ENCODE measurements around the gene GANC. TPM values are rescaled to one million over a fixed set of nuclear protein-coding genes. Genes with fewer than 3 reads are reported as not detected.

GANC gene
- total RNA-seq, 1 experiment from 2014 or later, result 18.5 TPM

DNA sequence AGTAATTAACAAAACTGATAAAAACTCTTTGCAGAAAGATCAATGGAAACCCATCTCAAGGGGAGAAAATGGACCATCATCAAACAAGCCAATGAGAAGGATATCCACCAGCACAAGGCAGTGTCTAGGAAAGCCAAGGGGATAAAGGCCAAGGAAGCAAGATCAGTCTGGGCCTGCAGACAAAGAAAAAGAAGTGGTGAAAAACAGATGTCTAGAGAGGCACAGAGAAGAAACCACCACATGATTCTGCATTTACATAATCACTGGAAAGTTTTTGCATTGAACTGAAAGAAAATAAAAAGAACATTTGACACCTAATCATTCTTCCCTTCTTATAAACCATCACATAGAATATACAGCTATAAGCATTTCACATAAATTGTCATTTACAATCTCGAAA, 41.9 kb upstream of the GANC start:
- CTCF ChIA-PET, result no interaction called here
- no peak for ATAC-seq
- DNase-seq (ENCODE audit: low spot score), result no peak
- Mint-ChIP-seq H3K4me1 (no peaks in the 10 kb centered on the region), H3K27ac (no peak overlapping the region), H3K36me3 (peaks cover 16% of the 10 kb centered on the region), H3K9me3 (no peaks in the 10 kb centered on the region), H3K27me3 (ENCODE audit: low read depth) (no peaks in the 10 kb centered on the region), H3K4me3 (no peak overlapping the region)
- POLR2A ChIA-PET, result no interaction called here
- TF ChIP-seq ZBTB43 (CRISPR knock-in tag; IDR thresholded peaks at IDR 0.05), result no peak
- TF ChIP-seq RORB (CRISPR knock-in tag; IDR thresholded peaks at IDR 0.05), result no peak
- no peak for TF ChIP-seq NFE2L1 (CRISPR knock-in tag; IDR thresholded peaks at IDR 0.05)

GRCh38 chr15:42232606-42233005, 40.4 kb upstream of the GANC start:
- TF ChIP-seq FOXP1 (CRISPR knock-in tag; IDR thresholded peaks at IDR 0.05; ENCODE audit: borderline replicate concordance) (no peak), ZNF396 (CRISPR knock-in tag; IDR thresholded peaks at IDR 0.05; ENCODE audit: borderline replicate concordance) (no peak), NR2C2 (CRISPR knock-in tag; IDR thresholded peaks at IDR 0.05) (no peak)
- DNase-seq (ENCODE audit: low spot score) (no peak), ATAC-seq (no peak)
- Mint-ChIP-seq H3K27me3 (ENCODE audit: low read depth) (no peaks in the 10 kb centered on the region), H3K27ac (no peak overlapping the region), H3K4me3 (no peak overlapping the region), H3K4me1 (no peaks in the 10 kb centered on the region), H3K9me3 (no peaks in the 10 kb centered on the region), H3K36me3 (peaks cover 20% of the 10 kb centered on the region)
- ChIA-PET CTCF (interaction anchor here (1.4 kb wide), 1 partner anchor 153 kb away, joined by 4 read pairs; no protein-coding TSS in a partner anchor), POLR2A (no interaction called here)

- ATAC-seq, result no peak
- H3K4me1 Mint-ChIP-seq, result no peaks in the 10 kb centered on the region
- H3K27me3 Mint-ChIP-seq (ENCODE audit: low read depth), result no peaks in the 10 kb centered on the region
- no peak overlapping the region for H3K27ac Mint-ChIP-seq
- H3K4me3 Mint-ChIP-seq, result no peak overlapping the region
- ChIA-PET POLR2A (no interaction called here), CTCF (interaction anchor here (1.4 kb wide), 1 partner anchor 152 kb away, joined by 4 read pairs; no protein-coding TSS in a partner anchor)
- H3K9me3 Mint-ChIP-seq, result no peaks in the 10 kb centered on the region
- TF ChIP-seq, protein P1, sequence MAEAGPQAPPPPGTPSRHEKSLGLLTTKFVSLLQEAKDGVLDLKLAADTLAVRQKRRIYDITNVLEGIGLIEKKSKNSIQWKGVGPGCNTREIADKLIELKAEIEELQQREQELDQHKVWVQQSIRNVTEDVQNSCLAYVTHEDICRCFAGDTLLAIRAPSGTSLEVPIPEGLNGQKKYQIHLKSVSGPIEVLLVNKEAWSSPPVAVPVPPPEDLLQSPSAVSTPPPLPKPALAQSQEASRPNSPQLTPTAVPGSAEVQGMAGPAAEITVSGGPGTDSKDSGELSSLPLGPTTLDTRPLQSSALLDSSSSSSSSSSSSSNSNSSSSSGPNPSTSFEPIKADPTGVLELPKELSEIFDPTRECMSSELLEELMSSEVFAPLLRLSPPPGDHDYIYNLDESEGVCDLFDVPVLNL (CRISPR knock-in tag; IDR thresholded peaks at IDR 0.05; ENCODE audit: borderline replicate concordance, low read depth), result no peak
- TF ChIP-seq TEAD1 (CRISPR knock-in tag; IDR thresholded peaks at IDR 0.05), result no peak
- TF ChIP-seq, protein P2, sequence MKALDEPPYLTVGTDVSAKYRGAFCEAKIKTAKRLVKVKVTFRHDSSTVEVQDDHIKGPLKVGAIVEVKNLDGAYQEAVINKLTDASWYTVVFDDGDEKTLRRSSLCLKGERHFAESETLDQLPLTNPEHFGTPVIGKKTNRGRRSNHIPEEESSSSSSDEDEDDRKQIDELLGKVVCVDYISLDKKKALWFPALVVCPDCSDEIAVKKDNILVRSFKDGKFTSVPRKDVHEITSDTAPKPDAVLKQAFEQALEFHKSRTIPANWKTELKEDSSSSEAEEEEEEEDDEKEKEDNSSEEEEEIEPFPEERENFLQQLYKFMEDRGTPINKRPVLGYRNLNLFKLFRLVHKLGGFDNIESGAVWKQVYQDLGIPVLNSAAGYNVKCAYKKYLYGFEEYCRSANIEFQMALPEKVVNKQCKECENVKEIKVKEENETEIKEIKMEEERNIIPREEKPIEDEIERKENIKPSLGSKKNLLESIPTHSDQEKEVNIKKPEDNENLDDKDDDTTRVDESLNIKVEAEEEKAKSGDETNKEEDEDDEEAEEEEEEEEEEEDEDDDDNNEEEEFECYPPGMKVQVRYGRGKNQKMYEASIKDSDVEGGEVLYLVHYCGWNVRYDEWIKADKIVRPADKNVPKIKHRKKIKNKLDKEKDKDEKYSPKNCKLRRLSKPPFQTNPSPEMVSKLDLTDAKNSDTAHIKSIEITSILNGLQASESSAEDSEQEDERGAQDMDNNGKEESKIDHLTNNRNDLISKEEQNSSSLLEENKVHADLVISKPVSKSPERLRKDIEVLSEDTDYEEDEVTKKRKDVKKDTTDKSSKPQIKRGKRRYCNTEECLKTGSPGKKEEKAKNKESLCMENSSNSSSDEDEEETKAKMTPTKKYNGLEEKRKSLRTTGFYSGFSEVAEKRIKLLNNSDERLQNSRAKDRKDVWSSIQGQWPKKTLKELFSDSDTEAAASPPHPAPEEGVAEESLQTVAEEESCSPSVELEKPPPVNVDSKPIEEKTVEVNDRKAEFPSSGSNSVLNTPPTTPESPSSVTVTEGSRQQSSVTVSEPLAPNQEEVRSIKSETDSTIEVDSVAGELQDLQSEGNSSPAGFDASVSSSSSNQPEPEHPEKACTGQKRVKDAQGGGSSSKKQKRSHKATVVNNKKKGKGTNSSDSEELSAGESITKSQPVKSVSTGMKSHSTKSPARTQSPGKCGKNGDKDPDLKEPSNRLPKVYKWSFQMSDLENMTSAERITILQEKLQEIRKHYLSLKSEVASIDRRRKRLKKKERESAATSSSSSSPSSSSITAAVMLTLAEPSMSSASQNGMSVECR (CRISPR knock-in tag; IDR thresholded peaks at IDR 0.05; ENCODE audit: borderline replicate concordance), result no peak
- TF ChIP-seq, protein P3, sequence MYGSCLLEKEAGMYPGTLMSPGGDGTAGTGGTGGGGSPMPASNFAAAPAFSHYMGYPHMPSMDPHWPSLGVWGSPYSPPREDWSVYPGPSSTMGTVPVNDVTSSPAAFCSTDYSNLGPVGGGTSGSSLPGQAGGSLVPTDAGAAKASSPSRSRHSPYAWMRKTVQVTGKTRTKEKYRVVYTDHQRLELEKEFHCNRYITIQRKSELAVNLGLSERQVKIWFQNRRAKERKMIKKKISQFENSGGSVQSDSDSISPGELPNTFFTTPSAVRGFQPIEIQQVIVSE (CRISPR knock-in tag; IDR thresholded peaks at IDR 0.05; ENCODE audit: borderline replicate concordance), result no peak
- no peak for TF ChIP-seq ATF1 (CRISPR knock-in tag; IDR thresholded peaks at IDR 0.05)
- no peak for TF ChIP-seq ZNF232 (CRISPR knock-in tag; IDR thresholded peaks at IDR 0.05)
- TF ChIP-seq HMGA2 (CRISPR knock-in tag; IDR thresholded peaks at IDR 0.05), result no peak
- TF ChIP-seq, protein P4, sequence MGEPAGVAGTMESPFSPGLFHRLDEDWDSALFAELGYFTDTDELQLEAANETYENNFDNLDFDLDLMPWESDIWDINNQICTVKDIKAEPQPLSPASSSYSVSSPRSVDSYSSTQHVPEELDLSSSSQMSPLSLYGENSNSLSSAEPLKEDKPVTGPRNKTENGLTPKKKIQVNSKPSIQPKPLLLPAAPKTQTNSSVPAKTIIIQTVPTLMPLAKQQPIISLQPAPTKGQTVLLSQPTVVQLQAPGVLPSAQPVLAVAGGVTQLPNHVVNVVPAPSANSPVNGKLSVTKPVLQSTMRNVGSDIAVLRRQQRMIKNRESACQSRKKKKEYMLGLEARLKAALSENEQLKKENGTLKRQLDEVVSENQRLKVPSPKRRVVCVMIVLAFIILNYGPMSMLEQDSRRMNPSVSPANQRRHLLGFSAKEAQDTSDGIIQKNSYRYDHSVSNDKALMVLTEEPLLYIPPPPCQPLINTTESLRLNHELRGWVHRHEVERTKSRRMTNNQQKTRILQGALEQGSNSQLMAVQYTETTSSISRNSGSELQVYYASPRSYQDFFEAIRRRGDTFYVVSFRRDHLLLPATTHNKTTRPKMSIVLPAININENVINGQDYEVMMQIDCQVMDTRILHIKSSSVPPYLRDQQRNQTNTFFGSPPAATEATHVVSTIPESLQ (CRISPR knock-in tag; IDR thresholded peaks at IDR 0.05), result no peak
- DNase-seq (ENCODE audit: low spot score), result no peak
- H3K36me3 Mint-ChIP-seq, result peaks cover 20% of the 10 kb centered on the region
Measured at GRCh38 chr15:42233107-42233506, 39.9 kb upstream of the GANC start.

Measured in WTC11 (cell line).